Fibroblast of villous mesenchyme (primary cell): ENCODE results near the gene FHOD3. TPM values are rescaled to one million over a fixed set of nuclear protein-coding genes. Genes with fewer than 3 reads are reported as not detected.

Experiments used
- DNase-seq: peaks from one replicate; pipeline ENCODE4 v3.0.0-alpha.2; 2010; ENCODE audit warnings: low read depth
- H3K4me3 ChIP-seq: 2 replicates; pipeline ENCODE4 v1.5.1; 2011; ENCODE audit warnings: low read depth, mild to moderate bottlenecking, low read length
- CTCF ChIP-seq: IDR thresholded peaks from 2 replicates; pipeline ENCODE4 v1.5.1; 2012; ENCODE audit warnings: low read depth, mild to moderate bottlenecking, low read length; ENCODE audit not compliant: insufficient read depth
- total RNA-seq: library from RNA; depleted of rRNA; stranded (reverse); fragments of >200 nt; gene quantifications from 2 replicates; pipeline ENCODE4 v1.2.3, GENCODE V29; 2012

The FHOD3 gene
- total RNA-seq, 1 donor = 5.2 TPM

DNA sequence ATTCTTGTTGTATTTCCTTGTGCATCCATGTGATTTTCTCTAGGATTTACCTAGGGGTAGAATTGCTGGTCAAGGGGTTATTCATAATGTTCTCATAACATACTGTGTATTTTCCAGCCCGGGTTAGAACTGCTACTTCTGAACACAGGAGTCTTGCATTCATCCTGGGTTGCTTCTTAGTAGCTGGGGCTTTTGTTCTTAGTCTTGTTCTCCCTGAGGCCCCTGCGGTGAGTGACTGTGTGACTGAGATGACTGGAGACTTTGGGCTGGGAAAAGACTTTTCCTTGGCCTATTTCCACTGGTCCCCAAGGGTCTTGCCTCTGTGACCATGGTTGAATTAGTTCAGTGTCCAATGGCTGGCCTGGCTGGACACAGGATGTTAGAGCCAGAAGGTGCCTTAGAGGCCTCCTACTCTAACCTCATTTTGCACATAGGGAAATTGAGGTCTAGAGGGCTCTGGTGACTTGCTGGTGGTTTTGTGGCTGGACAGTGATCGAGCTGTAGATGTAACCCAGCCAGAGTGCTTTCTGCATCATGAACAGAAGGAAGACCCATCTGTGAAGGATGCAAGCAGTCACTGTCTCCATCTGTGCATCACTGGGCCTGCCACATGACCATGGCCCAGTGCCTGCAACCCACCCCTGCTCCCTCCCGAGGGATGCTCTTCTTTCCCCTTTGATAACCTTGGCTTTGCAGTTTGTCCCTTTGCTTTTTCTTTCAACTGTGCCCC lies 233.3 kb downstream of the FHOD3 start:
- TF ChIP-seq CTCF = no peak
- no peak for DNase-seq
- H3K4me3 ChIP-seq = no peak overlapping the region

GRCh38 chr18:36531636-36532035 lies 234.1 kb downstream of the FHOD3 start:
- DNase-seq = no peak
- TF ChIP-seq CTCF = no peak
- no peak overlapping the region for H3K4me3 ChIP-seq

GRCh38 chr18:36532394-36532793 lies 234.9 kb downstream of the FHOD3 start:
- no peak for DNase-seq
- no peak overlapping the region for H3K4me3 ChIP-seq
- no peak for TF ChIP-seq CTCF

GRCh38 chr18:36532815-36533214 lies 235.3 kb downstream of the FHOD3 start:
- DNase-seq = no peak
- no peak for TF ChIP-seq CTCF
- H3K4me3 ChIP-seq = no peak overlapping the region

- no peak for TF ChIP-seq CTCF
- DNase-seq = no peak
- H3K4me3 ChIP-seq = no peak overlapping the region
Observed at GRCh38 chr18:36533446-36534153, 236.1 kb downstream of the FHOD3 start.

GRCh38 chr18:36534154-36534688 lies 236.7 kb downstream of the FHOD3 start:
- H3K4me3 ChIP-seq = no peak overlapping the region
- TF ChIP-seq CTCF = no peak
- DNase-seq = no peak
